ENCODE data around the gene KCNMB4. TPM values are rescaled to one million over a fixed set of nuclear protein-coding genes. Genes with fewer than 3 reads are reported as not detected.

Gene KCNMB4, protein sequence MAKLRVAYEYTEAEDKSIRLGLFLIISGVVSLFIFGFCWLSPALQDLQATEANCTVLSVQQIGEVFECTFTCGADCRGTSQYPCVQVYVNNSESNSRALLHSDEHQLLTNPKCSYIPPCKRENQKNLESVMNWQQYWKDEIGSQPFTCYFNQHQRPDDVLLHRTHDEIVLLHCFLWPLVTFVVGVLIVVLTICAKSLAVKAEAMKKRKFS
- 0.11 to 0.51 TPM (median 0.25 TPM) in 5 replicates for total RNA-seq (2022; extraction: Qiagen RNA extraction; ENCODE audit: low read depth)

GRCh38 chr12:70365648-70366518 lies at the start of gene KCNMB4:
KCNMB4 (plus strand) TSS chr12:70366290; CDS start chr12:70366735, 445 bp downstream.

Other genes with a start within 250 kb of the KCNMB4 start
- gene CNOT2, start 122.9 kb upstream of the KCNMB4 start, total RNA-seq (2022; extraction: Qiagen RNA extraction; ENCODE audit: low read depth) = 27.4 to 46.8 TPM (median 33.6 TPM) in 5 replicates